K562 (cell line): ENCODE data around the gene ALOX12. TPM values are rescaled to one million over a fixed set of nuclear protein-coding genes. Genes with fewer than 3 reads are reported as not detected.
A peak's percentile ranks its signal among the peaks of the same experiment; 100 is the strongest.

Source experiments
- ATF7 ChIP-seq: fragments of 450-650 bp; IDR thresholded peaks from 2 replicates; pipeline ENCODE4 v1.7.1; 2014; ENCODE audit warnings: mild to moderate bottlenecking, moderate library complexity
- CBX1 ChIP-seq: sonication (generic); IDR thresholded peaks from 2 replicates; pipeline ENCODE4 v1.6.1; 2016; ENCODE audit warnings: antibody characterized with exemption, low read depth, mild to moderate bottlenecking
- MAFF ChIP-seq: IDR thresholded peaks from 2 replicates; pipeline ENCODE4 v1.6.1; 2012; ENCODE audit warnings: low read length, improper control_type of control experiment
- MTF1 ChIP-seq: fragments of 250-450 bp; sonication (Bioruptor Pico); IDR thresholded peaks from 2 replicates; pipeline ENCODE4 v1.9.0; 2021; ENCODE audit warnings: moderate library complexity, mild to moderate bottlenecking, inconsistent platforms, borderline replicate concordance
- NEUROD1 ChIP-seq: fragments of 150-350 bp; IDR thresholded peaks from 2 replicates; pipeline ENCODE4 v1.6.1; 2014; ENCODE audit warnings: borderline replicate concordance, low read length, low read depth; ENCODE audit not compliant: partially characterized antibody
- RBM14 ChIP-seq: fragments of 200-400 bp; formaldehyde crosslinking; IDR thresholded peaks from 2 replicates; pipeline ENCODE4 v1.6.1; 2018; ENCODE audit warnings: low read depth, mild to moderate bottlenecking, low read length, moderate library complexity, borderline replicate concordance; ENCODE audit not compliant: insufficient read depth
- SFPQ ChIP-seq: fragments of 200-400 bp; formaldehyde crosslinking; IDR thresholded peaks from 2 replicates; pipeline ENCODE4 v1.6.1; 2017; ENCODE audit warnings: mild to moderate bottlenecking, low read depth, low read length, moderate library complexity
- THRAP3 ChIP-seq: fragments of 450-650 bp; IDR thresholded peaks from 2 replicates; pipeline ENCODE4 v1.6.1; 2016; ENCODE audit warnings: mild to moderate bottlenecking, inconsistent platforms, borderline replicate concordance
- ZBTB34 ChIP-seq: fragments of 250-450 bp; sonication (Bioruptor Pico); IDR thresholded peaks from 2 replicates; pipeline ENCODE4 v1.8.0; 2021; ENCODE audit warnings: mild to moderate bottlenecking, moderate library complexity
- ZBTB8A ChIP-seq: fragments of 450-650 bp; IDR thresholded peaks from 2 replicates; pipeline ENCODE4 v1.6.1; 2018; ENCODE audit warnings: mild to moderate bottlenecking, moderate library complexity; ENCODE audit not compliant: partially characterized antibody
- ZNF436 ChIP-seq: fragments of 250-450, 450-650 bp; sonication (Bioruptor Pico); formaldehyde crosslinking; IDR thresholded peaks from 2 replicates; pipeline ENCODE4 v1.7.0; 2020; ENCODE audit warnings: mild to moderate bottlenecking
- ZNF609 ChIP-seq: sonication (generic); formaldehyde crosslinking; IDR thresholded peaks from 2 replicates; pipeline ENCODE4 v1.8.1; 2023; ENCODE audit warnings: missing genetic modification reagents, mild to moderate bottlenecking, borderline replicate concordance
- polyA plus RNA-seq, 8 experiments: library from polyadenylated mRNA; depleted of rRNA in 4 of 8; stranded (reverse) in 5 of 8; unstranded in 3 of 8; fragments of >200 nt; fragmentation: Nextera tagmentation in 2 of 8; fragmentation: Illumina TruSeq in 1 of 8; extraction: Ambion mirVana in 2 of 8; extraction: Trizol in 1 of 8; gene quantifications; 2 replicates each; pipeline versions ENCODE4 v1.2.1 to v1.2.3, GENCODE V29; 2011 to 2014; ENCODE audit warnings: inconsistent platforms in 1 of 8, missing spikeins in 1 of 8
- total RNA-seq, 7 experiments: library from RNA; depleted of rRNA in 6 of 7; stranded (reverse); fragments of >200 nt in 6 of 7; fragmentation: Illumina TruSeq in 2 of 7; extraction: Trizol in 2 of 7; gene quantifications; 2 replicates each; pipeline versions ENCODE4 v1.2.1 to v1.2.3, GENCODE V29; 2011 to 2021; ENCODE audit warnings: low replicate concordance in 1 of 7
- TF ChIP-seq, protein P1 (sequence below): IDR thresholded peaks from 2 replicates; pipeline ENCODE4 v1.6.1; 2016; ENCODE audit warnings: missing genetic modification characterization, missing compliant biosample characterization
- TF ChIP-seq, protein P2 (sequence below): fragments of 450-650 bp; IDR thresholded peaks from 2 replicates; pipeline ENCODE4 v1.6.1; 2016; ENCODE audit warnings: low read depth, mild to moderate bottlenecking, moderate library complexity
- TF ChIP-seq, protein P3 (sequence below): fragments of 250-450 bp; sonication (Bioruptor Pico); IDR thresholded peaks from 2 replicates; pipeline ENCODE4 v1.5.0; 2022; ENCODE audit warnings: mild to moderate bottlenecking

ALOX12 gene
- total and polyA plus RNA-seq, 9 of the 15 experiments (the other 6 are each of a cell fraction or from before 2014, with no cell fraction given), result 0.09 to 1.1 (median 0.47) TPM; not detected in 1

- no peak for TF ChIP-seq RBM14
- no peak for TF ChIP-seq ZNF436
- TF ChIP-seq, protein P1, sequence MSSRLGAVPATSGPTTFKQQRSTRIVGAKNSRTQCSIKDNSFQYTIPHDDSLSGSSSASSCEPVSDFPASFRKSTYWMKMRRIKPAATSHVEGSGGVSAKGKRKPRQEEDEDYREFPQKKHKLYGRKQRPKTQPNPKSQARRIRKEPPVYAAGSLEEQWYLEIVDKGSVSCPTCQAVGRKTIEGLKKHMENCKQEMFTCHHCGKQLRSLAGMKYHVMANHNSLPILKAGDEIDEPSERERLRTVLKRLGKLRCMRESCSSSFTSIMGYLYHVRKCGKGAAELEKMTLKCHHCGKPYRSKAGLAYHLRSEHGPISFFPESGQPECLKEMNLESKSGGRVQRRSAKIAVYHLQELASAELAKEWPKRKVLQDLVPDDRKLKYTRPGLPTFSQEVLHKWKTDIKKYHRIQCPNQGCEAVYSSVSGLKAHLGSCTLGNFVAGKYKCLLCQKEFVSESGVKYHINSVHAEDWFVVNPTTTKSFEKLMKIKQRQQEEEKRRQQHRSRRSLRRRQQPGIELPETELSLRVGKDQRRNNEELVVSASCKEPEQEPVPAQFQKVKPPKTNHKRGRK (tag), result no peak
- TF ChIP-seq MAFF, result no peak
- TF ChIP-seq CBX1, result no peak
- TF ChIP-seq ZBTB34 (CRISPR knock-in tag), result peak; percentile 77
- no peak for TF ChIP-seq ZNF609 (CRISPR knock-in tag)
- no peak for TF ChIP-seq NEUROD1
- TF ChIP-seq, protein P2, sequence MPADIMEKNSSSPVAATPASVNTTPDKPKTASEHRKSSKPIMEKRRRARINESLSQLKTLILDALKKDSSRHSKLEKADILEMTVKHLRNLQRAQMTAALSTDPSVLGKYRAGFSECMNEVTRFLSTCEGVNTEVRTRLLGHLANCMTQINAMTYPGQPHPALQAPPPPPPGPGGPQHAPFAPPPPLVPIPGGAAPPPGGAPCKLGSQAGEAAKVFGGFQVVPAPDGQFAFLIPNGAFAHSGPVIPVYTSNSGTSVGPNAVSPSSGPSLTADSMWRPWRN, result no peak
- TF ChIP-seq ZBTB8A, result no peak
- no peak for TF ChIP-seq SFPQ
- no peak; the same call in 1 of the 2 replicates for TF ChIP-seq MTF1 (CRISPR knock-in tag)
- TF ChIP-seq, protein P3, sequence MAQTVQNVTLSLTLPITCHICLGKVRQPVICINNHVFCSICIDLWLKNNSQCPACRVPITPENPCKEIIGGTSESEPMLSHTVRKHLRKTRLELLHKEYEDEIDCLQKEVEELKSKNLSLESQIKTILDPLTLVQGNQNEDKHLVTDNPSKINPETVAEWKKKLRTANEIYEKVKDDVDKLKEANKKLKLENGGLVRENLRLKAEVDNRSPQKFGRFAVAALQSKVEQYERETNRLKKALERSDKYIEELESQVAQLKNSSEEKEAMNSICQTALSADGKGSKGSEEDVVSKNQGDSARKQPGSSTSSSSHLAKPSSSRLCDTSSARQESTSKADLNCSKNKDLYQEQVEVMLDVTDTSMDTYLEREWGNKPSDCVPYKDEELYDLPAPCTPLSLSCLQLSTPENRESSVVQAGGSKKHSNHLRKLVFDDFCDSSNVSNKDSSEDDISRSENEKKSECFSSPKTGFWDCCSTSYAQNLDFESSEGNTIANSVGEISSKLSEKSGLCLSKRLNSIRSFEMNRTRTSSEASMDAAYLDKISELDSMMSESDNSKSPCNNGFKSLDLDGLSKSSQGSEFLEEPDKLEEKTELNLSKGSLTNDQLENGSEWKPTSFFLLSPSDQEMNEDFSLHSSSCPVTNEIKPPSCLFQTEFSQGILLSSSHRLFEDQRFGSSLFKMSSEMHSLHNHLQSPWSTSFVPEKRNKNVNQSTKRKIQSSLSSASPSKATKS (CRISPR knock-in tag), result no peak
- TF ChIP-seq THRAP3, result no peak
- no peak for TF ChIP-seq ATF7
Observed at GRCh38 chr17:6947745-6948144, 48.1 kb upstream of the ALOX12 start (continued).
